Naive thymus-derived CD4-positive, alpha-beta T cell (primary cell): ENCODE measurements around the gene C17orf67. TPM values are rescaled to one million over a fixed set of nuclear protein-coding genes. Genes with fewer than 3 reads are reported as not detected.
"Not testable (repeated sequence)": the region's sequence is repeated elsewhere in the genome, so short reads cannot be mapped to it uniquely, and the experiment has no call there.

ENCODE experiments used
- ATAC-seq: fragments of 150-1000 bp; cut with Tn5 transposase; 2 replicates; pipeline ENCODE4 v1.10.0; 2021; ENCODE audit warnings: mild to moderate bottlenecking, moderate library complexity
- CTCF ChIA-PET: fragments of 350-600 bp; sonication (Branson Sonifier 250); formaldehyde crosslinking; loops from one replicate; lab custom pipeline; 2021; ENCODE audit warnings: antibody characterized with exemption; lab: Charles Lee
- POLR2A ChIA-PET: fragments of 350-600 bp; sonication (Branson Sonifier 250); formaldehyde crosslinking; loops from one replicate; lab custom pipeline; 2021; ENCODE audit warnings: antibody characterized with exemption, inconsistent platforms; lab: Charles Lee
- DNase-seq, 9 donors: peaks; one replicate each; pipeline versions ENCODE4 v3.0.0 to v3.0.0-alpha.2; 2020 to 2022; ENCODE audit warnings: mixed read lengths in 1 of 9
- H3K27ac ChIP-seq: one replicate; pipeline ENCODE4 v1.7.0; 2013; ENCODE audit warnings: mild to moderate bottlenecking, low read depth, low read length, moderate library complexity
- H3K27me3 ChIP-seq, 2 donors: one replicate each; pipeline ENCODE4 v1.7.0; 2013; ENCODE audit warnings: low read length in 2 of 2, mild to moderate bottlenecking in 2 of 2, moderate library complexity in 2 of 2; ENCODE audit not compliant: control insufficient read depth in 2 of 2, insufficient read depth in 2 of 2
- H3K36me3 ChIP-seq, 3 experiments: 1 replicate in 2 of 3; 2 replicates in 1 of 3; pipeline ENCODE4 v1.7.0; 2013; ENCODE audit warnings: low read length in 3 of 3, mild to moderate bottlenecking in 3 of 3, moderate library complexity in 1 of 3; ENCODE audit not compliant: insufficient read depth in 3 of 3, control insufficient read depth in 2 of 3
- H3K4me1 ChIP-seq, 2 donors: one replicate each; pipeline ENCODE4 v1.7.0; 2013; ENCODE audit warnings: low read length in 2 of 2, mild to moderate bottlenecking in 2 of 2, moderate library complexity in 1 of 2; ENCODE audit not compliant: control insufficient read depth in 2 of 2, insufficient read depth in 2 of 2
- H3K4me3 ChIP-seq: 2 replicates; pipeline ENCODE4 v1.7.0; 2013; ENCODE audit warnings: mild to moderate bottlenecking, low read length
- H3K9me3 ChIP-seq, 3 experiments: 1 replicate in 2 of 3; 2 replicates in 1 of 3; pipeline ENCODE4 v1.7.0; 2013; ENCODE audit warnings: low read length in 3 of 3; ENCODE audit not compliant: control insufficient read depth in 2 of 3
- H3K27ac Mint-ChIP-seq, 9 donors: one replicate each; pipeline ENCODE4 v1.8.0; 2020 to 2022; ENCODE audit warnings: mixed read lengths in 9 of 9, mild to moderate bottlenecking in 8 of 9, moderate library complexity in 5 of 9, inconsistent platforms in 2 of 9
- H3K27me3 Mint-ChIP-seq, 5 donors: one replicate each; pipeline ENCODE4 v1.8.0; 2021 to 2022; ENCODE audit warnings: mixed read lengths in 5 of 5, mild to moderate bottlenecking in 1 of 5
- H3K36me3 Mint-ChIP-seq, 5 donors: one replicate each; pipeline ENCODE4 v1.8.0; 2020 to 2022; ENCODE audit warnings: mixed read lengths in 5 of 5, mild to moderate bottlenecking in 3 of 5, inconsistent platforms in 1 of 5
- H3K4me1 Mint-ChIP-seq, 7 donors: one replicate each; pipeline ENCODE4 v1.8.0; 2020 to 2022; ENCODE audit warnings: mixed read lengths in 7 of 7, mild to moderate bottlenecking in 3 of 7, inconsistent platforms in 1 of 7
- H3K4me3 Mint-ChIP-seq, 10 donors: one replicate each; pipeline ENCODE4 v1.8.0; 2020 to 2022; ENCODE audit warnings: mild to moderate bottlenecking in 10 of 10, mixed read lengths in 10 of 10, moderate library complexity in 6 of 10, inconsistent platforms in 2 of 10
- H3K9me3 Mint-ChIP-seq, 11 donors: one replicate each; pipeline ENCODE4 v1.8.0; 2020 to 2022; ENCODE audit warnings: mixed read lengths in 11 of 11, mild to moderate bottlenecking in 4 of 11, inconsistent platforms in 1 of 11, moderate library complexity in 1 of 11
- intact Hi-C, 2 donors: fragments of 100-400 bp; cut with micrococcal nuclease; formaldehyde crosslinking; loops; one replicate each; pipeline ENCODE4 v1.15.1; 2023
- polyA plus RNA-seq, 2 donors: library from polyadenylated mRNA; unstranded; fragments of 300-500 nt; fragmentation: Illumina TruSeq; gene quantifications; one replicate each; pipeline ENCODE4 v1.2.3, GENCODE V29; 2021
- total RNA-seq, 6 experiments: library from RNA in 5 of 6; stranded (reverse) in 5 of 6; gene quantifications; 1 replicate in 5 of 6; 2 replicates in 1 of 6; pipeline ENCODE4 v1.2.3 and lab custom pipeline; 2021 to 2026

Gene C17orf67
- total and polyA plus RNA-seq, 7 experiments from 2014 or later = 1.1 to 9.1 (median 3.8) TPM

DNA sequence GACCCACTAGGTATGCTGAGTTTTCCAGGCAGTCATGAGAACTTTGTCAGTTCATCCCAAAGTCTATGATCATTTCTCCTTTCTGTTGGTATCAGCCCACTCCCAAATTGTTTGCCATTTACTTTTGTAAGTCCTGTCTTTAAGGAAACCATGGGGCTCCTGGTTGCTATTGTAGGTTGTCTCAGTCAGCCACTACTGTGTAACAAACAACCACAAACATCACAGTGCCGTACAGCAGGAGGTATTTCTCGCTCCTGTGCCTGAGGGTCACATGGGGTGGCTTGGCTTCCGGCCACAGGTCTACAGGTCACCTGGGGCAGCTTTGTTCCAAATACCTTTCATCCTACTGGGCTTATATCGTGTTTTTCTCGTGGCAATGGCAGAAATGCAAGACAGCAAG is 71.6 kb downstream of the C17orf67 start:
- Histone ChIP-seq H3K9me3 (no peaks in the 10 kb centered on the region), H3K36me3 (no peaks in the 10 kb centered on the region), H3K27me3 (no peaks in the 10 kb centered on the region), H3K4me1 (peaks cover 0 to 14% of the 10 kb centered on the region in 2 donors), H3K27ac (no peak overlapping the region), H3K4me3 (no peak overlapping the region)
- CTCF ChIA-PET = no interaction called here
- ATAC-seq (no peak), DNase-seq (no peak)
- H3K4me3 Mint-ChIP-seq = peak overlapping the region in 3 of 10 donors; percentile 26 to 61 (median 61)
- intact Hi-C loops = loop anchor here (2.0 kb wide), 2 partner anchors 17 to 19 kb away; no protein-coding TSS in a partner anchor
- POLR2A ChIA-PET = no interaction called here
- peaks cover 0 to 5% (median 0%) of the 10 kb centered on the region in 5 donors for H3K27me3 Mint-ChIP-seq
- peaks cover 0 to 2% (median 0%) of the 10 kb centered on the region in 11 donors for H3K9me3 Mint-ChIP-seq
- peaks cover 0 to 8% (median 0%) of the 10 kb centered on the region in 5 donors for H3K36me3 Mint-ChIP-seq
- peak overlapping the region in 6 of 9 donors; percentile 23 to 95 (median 80) for H3K27ac Mint-ChIP-seq
- peaks cover 13 to 30% (median 23%) of the 10 kb centered on the region in 7 donors for H3K4me1 Mint-ChIP-seq

GRCh38 chr17:56761387-56761786 is 72.3 kb downstream of the C17orf67 start:
- Histone ChIP-seq H3K4me3 (no peak overlapping the region), H3K36me3 (no peaks in the 10 kb centered on the region), H3K27ac (no peak overlapping the region), H3K9me3 (no peaks in the 10 kb centered on the region), H3K27me3 (no peaks in the 10 kb centered on the region), H3K4me1 (peaks cover 0 to 18% of the 10 kb centered on the region in 2 donors)
- Mint-ChIP-seq H3K4me3 (no peak overlapping the region), H3K27ac (peak overlapping the region in 3 of 9 donors; percentile 2 to 95 (median 35)), H3K4me1 (peaks cover 13 to 34% (median 29%) of the 10 kb centered on the region in 7 donors), H3K36me3 (peaks cover 0 to 8% (median 0%) of the 10 kb centered on the region in 5 donors), H3K27me3 (peaks cover 0 to 5% (median 0%) of the 10 kb centered on the region in 5 donors), H3K9me3 (peaks cover 0 to 2% (median 0%) of the 10 kb centered on the region in 11 donors)
- CTCF ChIA-PET = interaction anchor here (1.2 to 1.7 kb wide), 2 partner anchors 18 to 45 kb away, joined by 4 to 6 read pairs; no protein-coding TSS in a partner anchor
- intact Hi-C loops = no loop called here
- POLR2A ChIA-PET = interaction anchor here (1.1 to 1.6 kb wide), 2 partner anchors 11 to 166 kb away, joined by 5 to 16 read pairs; no protein-coding TSS in a partner anchor
- no peak for ATAC-seq
- DNase-seq = no peak

- Mint-ChIP-seq H3K27ac (peak overlapping the region in 2 of 9 donors; percentile 40 to 59), H3K4me1 (peaks cover 15 to 41% (median 35%) of the 10 kb centered on the region in 7 donors)
- H3K36me3 ChIP-seq, intact Hi-C loops, DNase-seq, H3K4me3 Mint-ChIP-seq, H3K27me3 ChIP-seq, ATAC-seq, H3K36me3 Mint-ChIP-seq, H3K4me3 ChIP-seq, H3K9me3 Mint-ChIP-seq, POLR2A ChIA-PET, H3K27ac ChIP-seq, H3K9me3 ChIP-seq, CTCF ChIA-PET, H3K27me3 Mint-ChIP-seq: not testable (repeated sequence)
- peaks cover 0 to 27% of the 10 kb centered on the region in 2 donors for H3K4me1 ChIP-seq
Measured at GRCh38 chr17:56757611-56758010, 76.1 kb downstream of the C17orf67 start.

GRCh38 chr17:56756536-56756935 is 77.2 kb downstream of the C17orf67 start:
- Mint-ChIP-seq H3K27me3 (no peaks in the 10 kb centered on the region), H3K36me3 (peaks cover 0 to 4% (median 0%) of the 10 kb centered on the region in 5 donors), H3K4me3 (peak overlapping the region in 1 of 10 donors; percentile 75), H3K27ac (peak overlapping the region in 8 of 9 donors; percentile 2 to 91 (median 18)), H3K9me3 (peaks cover 0 to 2% (median 0%) of the 10 kb centered on the region in 11 donors), H3K4me1 (peaks cover 15 to 46% (median 41%) of the 10 kb centered on the region in 7 donors)
- Histone ChIP-seq H3K4me1 (peaks cover 0 to 23% of the 10 kb centered on the region in 2 donors), H3K36me3 (no peaks in the 10 kb centered on the region), H3K27me3 (no peaks in the 10 kb centered on the region), H3K9me3 (no peaks in the 10 kb centered on the region), H3K27ac (no peak overlapping the region), H3K4me3 (no peak overlapping the region)
- intact Hi-C loops = no loop called here
- ATAC-seq (no peak), DNase-seq (no peak)
- CTCF ChIA-PET = no interaction called here
- POLR2A ChIA-PET = interaction anchor here (1.3 kb wide), 2 partner anchors 8 to 162 kb away, joined by 3 read pairs; no protein-coding TSS in a partner anchor

DNA sequence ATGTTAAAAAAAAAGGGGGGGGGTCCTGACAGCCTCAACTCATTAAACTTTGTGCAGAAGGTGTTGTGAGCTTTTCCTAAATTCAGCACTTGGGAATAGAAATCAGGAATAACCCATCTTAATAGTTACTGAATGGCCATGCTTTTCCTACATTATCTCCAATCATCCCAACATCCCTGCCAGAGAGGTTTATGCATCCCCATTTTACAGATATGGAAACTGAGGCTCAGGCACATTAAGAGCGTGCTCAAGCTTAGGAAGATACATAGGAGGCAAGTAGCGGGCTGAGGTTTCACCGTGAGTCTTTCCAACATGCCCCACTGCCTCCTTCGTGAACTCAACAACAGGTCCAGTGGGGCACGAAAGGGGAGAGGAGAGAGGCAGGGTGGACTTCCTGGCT is 78.4 kb downstream of the C17orf67 start:
- Histone ChIP-seq H3K4me3 (no peak overlapping the region), H3K9me3 (no peaks in the 10 kb centered on the region), H3K4me1 (peaks cover 0 to 23% of the 10 kb centered on the region in 2 donors), H3K27ac (no peak overlapping the region), H3K27me3 (no peaks in the 10 kb centered on the region), H3K36me3 (no peaks in the 10 kb centered on the region)
- no peaks in the 10 kb centered on the region for H3K27me3 Mint-ChIP-seq
- peak overlapping the region in 6 of 9 donors; percentile 36 to 91 (median 61) for H3K27ac Mint-ChIP-seq
- no peaks in the 10 kb centered on the region for H3K9me3 Mint-ChIP-seq
- ChIA-PET POLR2A (interaction anchor here (0.6 to 2.0 kb wide), 5 partner anchors 126 to 162 kb away, joined by 3 to 8 read pairs (median 3); partner anchors contain the start of gene NOG), CTCF (interaction anchor here (0.9 kb wide), 1 partner anchor 39 kb away, joined by 3 read pairs; no protein-coding TSS in a partner anchor)
- intact Hi-C loops = loop anchor here (1.0 to 2.0 kb wide), 2 partner anchors 23 to 25 kb away; no protein-coding TSS in a partner anchor
- DNase-seq = no peak
- ATAC-seq = no peak
- H3K36me3 Mint-ChIP-seq = no peaks in the 10 kb centered on the region
- peaks cover 20 to 54% (median 49%) of the 10 kb centered on the region in 7 donors for H3K4me1 Mint-ChIP-seq
- H3K4me3 Mint-ChIP-seq = peak overlapping the region in 3 of 10 donors; percentile 48 to 75 (median 56)

DNA sequence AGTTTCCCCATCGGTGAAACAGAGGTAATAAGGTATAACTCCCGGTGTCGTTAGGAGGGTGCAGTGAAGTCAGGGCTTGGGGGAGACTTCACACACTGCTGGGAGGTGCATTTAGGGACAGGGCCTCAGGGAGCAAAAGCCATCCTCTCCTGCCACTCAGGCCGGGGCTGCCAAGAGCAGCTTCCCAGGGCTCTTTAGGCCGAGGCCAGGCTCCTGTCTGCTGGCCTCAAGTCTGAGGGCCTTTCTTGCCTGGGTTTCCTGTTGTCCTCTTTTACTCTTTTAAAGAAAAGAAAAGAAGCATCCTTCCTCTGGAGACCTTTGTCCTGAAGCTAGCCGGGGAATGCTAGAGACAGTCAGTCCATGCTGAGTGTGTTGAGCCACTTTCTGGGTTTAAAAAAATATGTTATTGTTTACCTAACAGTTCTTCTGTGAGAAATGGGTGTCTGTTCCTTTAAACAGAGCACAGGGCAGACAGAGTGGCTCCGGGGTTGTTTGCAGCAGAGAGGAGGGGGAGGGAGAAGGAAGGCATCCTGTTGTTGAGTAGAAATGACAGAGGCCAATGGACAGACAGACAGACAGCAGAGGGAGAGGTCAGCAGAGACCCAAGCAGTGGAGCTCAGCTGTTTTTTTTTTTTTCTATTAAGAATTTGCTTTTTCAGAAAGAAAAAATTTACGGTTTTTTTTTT is 79.1 kb downstream of the C17orf67 start:
- H3K27ac ChIP-seq = no peak overlapping the region
- no peaks in the 10 kb centered on the region for H3K36me3 ChIP-seq
- CTCF ChIA-PET = interaction anchor here (0.9 kb wide), 1 partner anchor 39 kb away, joined by 3 read pairs; no protein-coding TSS in a partner anchor
- H3K36me3 Mint-ChIP-seq = no peaks in the 10 kb centered on the region
- peaks cover 20 to 61% (median 54%) of the 10 kb centered on the region in 7 donors for H3K4me1 Mint-ChIP-seq
- H3K27me3 ChIP-seq = no peaks in the 10 kb centered on the region
- H3K4me3 Mint-ChIP-seq = peak overlapping the region in 9 of 10 donors; percentile 35 to 81 (median 56)
- intact Hi-C loops = loop anchor here (1.0 to 2.0 kb wide), 2 partner anchors 24 to 26 kb away; no protein-coding TSS in a partner anchor
- no peaks in the 10 kb centered on the region for H3K9me3 ChIP-seq
- H3K27ac Mint-ChIP-seq = peak overlapping the region; percentile 17 to 91 (median 63)
- no peaks in the 10 kb centered on the region for H3K9me3 Mint-ChIP-seq
- POLR2A ChIA-PET = interaction anchor here (0.9 to 2.0 kb wide), 3 partner anchors 152 to 161 kb away, joined by 3 to 8 read pairs (median 5); partner anchors contain the start of gene NOG
- ATAC-seq (no peak), DNase-seq (peak in 4 of 9 donors; percentile 5 to 27 (median 20))
- no peak overlapping the region for H3K4me3 ChIP-seq
- H3K4me1 ChIP-seq = peaks cover 0 to 28% of the 10 kb centered on the region in 2 donors
- H3K27me3 Mint-ChIP-seq = no peaks in the 10 kb centered on the region
